Measurements from ENCODE around the gene DCK. TPM values are rescaled to one million over a fixed set of nuclear protein-coding genes. Genes with fewer than 3 reads are reported as not detected.
A peak's percentile ranks its signal among the peaks of the same experiment; 100 is the strongest.

Gene DCK
- total and polyA plus RNA-seq, 9 of the 15 experiments (the other 6 are each of a cell fraction or from before 2014, with no cell fraction given) = 11.3 to 25.8 (median 19.6) TPM

- TF ChIP-seq ZNF740 (CRISPR knock-in tag; IDR thresholded peaks at IDR 0.05) = no peak
- no peak for TF ChIP-seq ZNF740 (tag; IDR thresholded peaks at IDR 0.05)
- no peak for TF ChIP-seq ZNF165 (CRISPR knock-in tag; IDR thresholded peaks at IDR 0.05; ENCODE audit: borderline replicate concordance)
- TF ChIP-seq EWSR1 (IDR thresholded peaks at IDR 0.05; ENCODE audit: borderline replicate concordance, low read depth, partially characterized antibody) = no peak
- peak; percentile 40; the same call in 1 of the 2 replicates for TF ChIP-seq ZNF24 (IDR thresholded peaks at IDR 0.05)
- peak; percentile 87 for TF ChIP-seq ZNF766 (CRISPR knock-in tag; conservative IDR thresholded peaks at IDR 0.05)
- no peak for TF ChIP-seq PATZ1 (CRISPR knock-in tag; IDR thresholded peaks at IDR 0.05; ENCODE audit: borderline replicate concordance)
- TF ChIP-seq ZNF175 (CRISPR knock-in tag; IDR thresholded peaks at IDR 0.05; ENCODE audit: low read depth) = no peak; the same call in 1 of the 2 replicates
- peak; percentile 95 for TF ChIP-seq POLR2G (IDR thresholded peaks at IDR 0.05; ENCODE audit: low read depth, low read length)
- no peak for TF ChIP-seq MAFF (IDR thresholded peaks at IDR 0.05; ENCODE audit: low read length)
- TF ChIP-seq, protein P1, sequence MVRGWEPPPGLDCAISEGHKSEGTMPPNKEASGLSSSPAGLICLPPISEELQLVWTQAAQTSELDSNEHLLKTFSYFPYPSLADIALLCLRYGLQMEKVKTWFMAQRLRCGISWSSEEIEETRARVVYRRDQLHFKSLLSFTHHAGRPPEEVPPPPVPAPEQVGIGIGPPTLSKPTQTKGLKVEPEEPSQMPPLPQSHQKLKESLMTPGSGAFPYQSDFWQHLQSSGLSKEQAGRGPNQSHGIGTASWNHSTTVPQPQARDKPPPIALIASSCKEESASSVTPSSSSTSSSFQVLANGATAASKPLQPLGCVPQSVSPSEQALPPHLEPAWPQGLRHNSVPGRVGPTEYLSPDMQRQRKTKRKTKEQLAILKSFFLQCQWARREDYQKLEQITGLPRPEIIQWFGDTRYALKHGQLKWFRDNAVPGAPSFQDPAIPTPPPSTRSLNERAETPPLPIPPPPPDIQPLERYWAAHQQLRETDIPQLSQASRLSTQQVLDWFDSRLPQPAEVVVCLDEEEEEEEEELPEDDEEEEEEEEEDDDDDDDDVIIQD (CRISPR knock-in tag; IDR thresholded peaks at IDR 0.05) = no peak
- no peak for TF ChIP-seq ZNF41 (CRISPR knock-in tag; conservative IDR thresholded peaks at IDR 0.05)
- TF ChIP-seq, protein P2, sequence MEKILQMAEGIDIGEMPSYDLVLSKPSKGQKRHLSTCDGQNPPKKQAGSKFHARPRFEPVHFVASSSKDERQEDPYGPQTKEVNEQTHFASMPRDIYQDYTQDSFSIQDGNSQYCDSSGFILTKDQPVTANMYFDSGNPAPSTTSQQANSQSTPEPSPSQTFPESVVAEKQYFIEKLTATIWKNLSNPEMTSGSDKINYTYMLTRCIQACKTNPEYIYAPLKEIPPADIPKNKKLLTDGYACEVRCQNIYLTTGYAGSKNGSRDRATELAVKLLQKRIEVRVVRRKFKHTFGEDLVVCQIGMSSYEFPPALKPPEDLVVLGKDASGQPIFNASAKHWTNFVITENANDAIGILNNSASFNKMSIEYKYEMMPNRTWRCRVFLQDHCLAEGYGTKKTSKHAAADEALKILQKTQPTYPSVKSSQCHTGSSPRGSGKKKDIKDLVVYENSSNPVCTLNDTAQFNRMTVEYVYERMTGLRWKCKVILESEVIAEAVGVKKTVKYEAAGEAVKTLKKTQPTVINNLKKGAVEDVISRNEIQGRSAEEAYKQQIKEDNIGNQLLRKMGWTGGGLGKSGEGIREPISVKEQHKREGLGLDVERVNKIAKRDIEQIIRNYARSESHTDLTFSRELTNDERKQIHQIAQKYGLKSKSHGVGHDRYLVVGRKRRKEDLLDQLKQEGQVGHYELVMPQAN (IDR thresholded peaks at IDR 0.05; ENCODE audit: borderline replicate concordance) = no peak
- TF ChIP-seq BRD9 (IDR thresholded peaks at IDR 0.05; ENCODE audit: low read depth, partially characterized antibody) = no peak
- peak; percentile 44; the same call in 1 of the 2 replicates for TF ChIP-seq TAF7 (tag; IDR thresholded peaks at IDR 0.05)
- no peak for TF ChIP-seq RBM22 (IDR thresholded peaks at IDR 0.05; ENCODE audit: low read depth, low read length, poor library complexity, severe bottlenecking)
- TF ChIP-seq HMBOX1 (IDR thresholded peaks at IDR 0.05) = no peak
- peak; percentile 91 for TF ChIP-seq ATF7 (IDR thresholded peaks at IDR 0.05)
- TF ChIP-seq SRSF7 (optimal IDR thresholded peaks at IDR 0.05; ENCODE audit: low read depth, low read length) = no peak
- no peak for TF ChIP-seq CBX5 (IDR thresholded peaks at IDR 0.05; ENCODE audit: borderline replicate concordance, low read depth)
These were observed at the start of gene DCK (continued) for GRCh38 chr4:70993181-70994068.
